A673 (cell line): ENCODE data around the gene HOXB8. TPM values are rescaled to one million over a fixed set of nuclear protein-coding genes. Genes with fewer than 3 reads are reported as not detected.

Source experiments
- BruUV-seq: library from RNA; stranded (reverse); fragments of 400-500 nt; replicated peaks from 2 replicates; lab custom pipeline; 2021; lab: Mats Ljungman, UMichigan
- CTCF ChIA-PET: fragments of 300-600 bp; sonication (Branson Sonifier 250); formaldehyde crosslinking; loops from one replicate; lab custom pipeline; 2022; ENCODE audit warnings: antibody characterized with exemption; lab: Charles Lee
- POLR2A ChIA-PET: fragments of 300-600 bp; sonication (Branson Sonifier 250); formaldehyde crosslinking; loops from one replicate; lab custom pipeline; 2022; ENCODE audit warnings: antibody characterized with exemption; ENCODE audit not compliant: low non-redundant PET; lab: Charles Lee
- DNase-seq: peaks from one replicate; pipeline ENCODE4 v3.0.0-alpha.2; 2015; ENCODE audit warnings: low spot score
- H3K27ac ChIP-seq: fragments of 200-600 bp; sonication (generic); 2 replicates; pipeline ENCODE4 v1.5.1; 2016; ENCODE audit warnings: mixed run types, low read depth, mild to moderate bottlenecking, mixed read lengths, antibody characterized with exemption, low read length; ENCODE audit not compliant: poor library complexity, severe bottlenecking
- H3K27me3 ChIP-seq: fragments of 200-600 bp; sonication (generic); replicated peaks from 2 replicates; pipeline ENCODE4 v1.6.1; 2017; ENCODE audit warnings: mixed run types, low read depth, mild to moderate bottlenecking, mixed read lengths, antibody characterized with exemption, low read length; ENCODE audit not compliant: insufficient read depth, poor library complexity
- H3K36me3 ChIP-seq: fragments of 200-600 bp; sonication (generic); 2 replicates; pipeline ENCODE4 v1.6.1; 2016; ENCODE audit warnings: mixed run types, mild to moderate bottlenecking, mixed read lengths, antibody characterized with exemption, low read length; ENCODE audit not compliant: insufficient read depth, poor library complexity, severe bottlenecking
- H3K4me1 ChIP-seq: fragments of 200-600 bp; sonication (generic); 2 replicates; pipeline ENCODE4 v1.6.1; 2017; ENCODE audit warnings: mixed run types, mild to moderate bottlenecking, mixed read lengths, antibody characterized with exemption, low read length; ENCODE audit not compliant: insufficient read depth, poor library complexity, severe bottlenecking
- H3K4me3 ChIP-seq: fragments of 200-600 bp; sonication (generic); 2 replicates; pipeline ENCODE4 v1.5.1; 2016; ENCODE audit warnings: low read depth, mixed run types, mild to moderate bottlenecking, mixed read lengths, low read length; ENCODE audit not compliant: poor library complexity, severe bottlenecking
- H3K9me3 ChIP-seq: fragments of 200-600 bp; sonication (generic); 2 replicates; pipeline ENCODE4 v1.6.1; 2016; ENCODE audit warnings: mixed run types, low read depth, mild to moderate bottlenecking, mixed read lengths, antibody characterized with exemption, low read length; ENCODE audit not compliant: poor library complexity, severe bottlenecking
- EZH2 ChIP-seq: fragments of 200-600 bp; sonication (generic); IDR thresholded peaks from 2 replicates; pipeline ENCODE4 v1.6.1; 2017; ENCODE audit warnings: borderline replicate concordance, low read depth, mild to moderate bottlenecking, mixed read lengths, antibody characterized with exemption, low read length; ENCODE audit not compliant: poor library complexity, severe bottlenecking
- intact Hi-C: fragments of 100-400 bp; cut with micrococcal nuclease; formaldehyde crosslinking; loops from one replicate; pipeline ENCODE4 v1.10.0; 2022; ENCODE audit not compliant: unreplicated experiment
- total RNA-seq: library from RNA; stranded (reverse); gene quantifications from 2 replicates; pipeline ENCODE4 v1.2.3, GENCODE V29; 2021
- TF ChIP-seq, protein P1 (sequence below): fragments of 300-800, 200-600 bp; sonication (generic); conservative IDR thresholded peaks from 2 replicates; pipeline ENCODE4 v1.5.1; 2017; ENCODE audit warnings: low read depth, mild to moderate bottlenecking, antibody characterized with exemption, low read length, moderate library complexity, mixed read lengths

Gene HOXB8
- total RNA-seq, 1 experiment from 2014 or later = 13.1 TPM

- H3K4me1 ChIP-seq = peaks cover 57% of the 10 kb centered on the region
- no peaks in the 10 kb centered on the region for H3K9me3 ChIP-seq
- peaks cover 9% of the 10 kb centered on the region for H3K36me3 ChIP-seq
- ChIA-PET CTCF (no interaction called here), POLR2A (interaction anchor here (0.6 kb wide), 1 partner anchor 239 kb away, joined by 3 read pairs; no protein-coding TSS in a partner anchor)
- BruUV-seq = no TSS peak
- peak overlapping the region; percentile 33 for H3K27ac ChIP-seq
- H3K4me3 ChIP-seq = no peak overlapping the region
- intact Hi-C loops = no loop called here
- H3K27me3 ChIP-seq = no peaks in the 10 kb centered on the region
- TF ChIP-seq, protein P1, sequence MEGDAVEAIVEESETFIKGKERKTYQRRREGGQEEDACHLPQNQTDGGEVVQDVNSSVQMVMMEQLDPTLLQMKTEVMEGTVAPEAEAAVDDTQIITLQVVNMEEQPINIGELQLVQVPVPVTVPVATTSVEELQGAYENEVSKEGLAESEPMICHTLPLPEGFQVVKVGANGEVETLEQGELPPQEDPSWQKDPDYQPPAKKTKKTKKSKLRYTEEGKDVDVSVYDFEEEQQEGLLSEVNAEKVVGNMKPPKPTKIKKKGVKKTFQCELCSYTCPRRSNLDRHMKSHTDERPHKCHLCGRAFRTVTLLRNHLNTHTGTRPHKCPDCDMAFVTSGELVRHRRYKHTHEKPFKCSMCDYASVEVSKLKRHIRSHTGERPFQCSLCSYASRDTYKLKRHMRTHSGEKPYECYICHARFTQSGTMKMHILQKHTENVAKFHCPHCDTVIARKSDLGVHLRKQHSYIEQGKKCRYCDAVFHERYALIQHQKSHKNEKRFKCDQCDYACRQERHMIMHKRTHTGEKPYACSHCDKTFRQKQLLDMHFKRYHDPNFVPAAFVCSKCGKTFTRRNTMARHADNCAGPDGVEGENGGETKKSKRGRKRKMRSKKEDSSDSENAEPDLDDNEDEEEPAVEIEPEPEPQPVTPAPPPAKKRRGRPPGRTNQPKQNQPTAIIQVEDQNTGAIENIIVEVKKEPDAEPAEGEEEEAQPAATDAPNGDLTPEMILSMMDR = no peak
- no peak for TF ChIP-seq EZH2
- no peak for DNase-seq
These were observed 24.4 kb downstream of the HOXB8 start for GRCh38 chr17:48590607-48591161.

DNA sequence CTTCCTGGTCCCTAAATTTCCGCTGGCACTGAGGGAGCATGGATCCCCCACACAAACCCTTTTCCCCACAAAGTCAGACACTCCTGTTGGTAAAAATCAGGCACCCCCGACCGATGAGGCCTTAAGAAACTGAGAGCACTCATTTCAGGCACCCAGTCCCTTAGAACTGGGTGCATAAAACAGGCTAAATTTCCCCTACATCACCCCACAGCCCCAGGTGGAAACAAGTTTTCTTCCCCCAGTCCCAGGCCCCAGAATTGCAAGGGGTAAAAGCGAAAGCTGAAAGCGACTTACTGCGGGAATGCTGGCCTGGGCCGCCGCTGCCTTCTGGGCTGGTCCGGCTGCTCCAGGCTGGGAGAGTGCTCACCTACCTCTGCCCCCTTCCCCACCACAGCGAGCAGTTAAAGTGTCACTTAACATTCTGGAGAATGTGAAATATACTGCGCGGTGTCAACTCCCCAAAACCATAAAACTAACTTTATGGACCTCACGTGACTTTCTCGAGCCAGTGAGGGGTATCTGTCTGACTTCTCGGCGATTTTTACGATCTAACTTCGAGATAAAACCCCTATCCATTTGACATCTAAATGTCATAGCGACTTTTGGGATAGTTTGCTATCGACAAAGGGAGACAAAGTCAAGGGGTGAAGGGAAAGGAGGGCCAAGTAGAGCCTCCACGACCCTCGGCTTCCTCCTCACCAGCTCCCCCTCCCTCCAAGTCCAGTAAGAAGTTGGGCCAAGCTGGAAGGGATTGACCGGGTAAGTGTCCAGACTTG is 25.1 kb downstream of the HOXB8 start, which contains the start of gene HOXB3:
HOXB3 (minus strand) TSS at position 411 of the 776 bp plus-strand sequence. CDS start 37,767 bp downstream, outside the sequence.
- CTCF ChIA-PET = no interaction called here
- DNase-seq = no peak
- intact Hi-C loops = no loop called here
- POLR2A ChIA-PET = interaction anchor here (0.6 kb wide), 1 partner anchor 238 kb away, joined by 3 read pairs; no protein-coding TSS in a partner anchor
- Histone ChIP-seq H3K36me3 (peaks cover 4% of the 10 kb centered on the region), H3K4me3 (no peak within 1 kb of the TSS), H3K4me1 (peaks cover 60% of the 10 kb centered on the region), H3K27me3 (no peaks in the 10 kb centered on the region), H3K9me3 (no peaks in the 10 kb centered on the region), H3K27ac (peak within 1 kb of the TSS; percentile 33)
- TF ChIP-seq, protein P1 = no peak
- TF ChIP-seq EZH2 = no peak
- no TSS peak for BruUV-seq

GRCh38 chr17:48589060-48589830 is 25.8 kb downstream of the HOXB8 start:
- Histone ChIP-seq H3K27me3 (no peaks in the 10 kb centered on the region), H3K9me3 (no peaks in the 10 kb centered on the region), H3K36me3 (peaks cover 4% of the 10 kb centered on the region), H3K4me3 (no peak overlapping the region), H3K27ac (peak overlapping the region; percentile 26), H3K4me1 (peaks cover 60% of the 10 kb centered on the region)
- ChIA-PET POLR2A (no interaction called here), CTCF (interaction anchor here (0.9 kb wide), 1 partner anchor 326 kb away, joined by 3 read pairs; no protein-coding TSS in a partner anchor)
- intact Hi-C loops = no loop called here
- no peak for TF ChIP-seq EZH2
- TF ChIP-seq, protein P1 = no peak
- DNase-seq = no peak
- no TSS peak for BruUV-seq
